HL-60/S4 (cell line): ENCODE measurements around the gene DUSP1.
"Not testable (repeated sequence)": the region's sequence is repeated elsewhere in the genome, so short reads cannot be mapped to it uniquely, and the experiment has no call there.

Experiments used
- in situ Hi-C: fragments of 300-500 bp; cut with MboI; formaldehyde crosslinking; loops from 2 replicates; pipeline ENCODE4 v1.14.3; 2022; ENCODE audit warnings: low sequenced_read_pairs

The DUSP1 gene

GRCh38 chr5:172770675-172771438, at the start of gene DUSP1:
TSS of gene DUSP1 (minus strand) at chr5:172771195. CDS start at chr5:172770952, 243 bp downstream.
- in situ Hi-C loops, result no loop called here

GRCh38 chr5:172820046-172820767, 49.2 kb upstream of the DUSP1 start:
- in situ Hi-C loops, result no loop called here

- in situ Hi-C loops, result no loop called here
These were observed 48.6 kb upstream of the DUSP1 start for GRCh38 chr5:172819569-172819968.

- in situ Hi-C loops, result no loop called here
These were observed 47.1 kb upstream of the DUSP1 start for GRCh38 chr5:172818081-172818480.

GRCh38 chr5:172817664-172818063, 46.7 kb upstream of the DUSP1 start:
- in situ Hi-C loops, result no loop called here

GRCh38 chr5:172816925-172817562, 46.0 kb upstream of the DUSP1 start:
- in situ Hi-C loops, result no loop called here

GRCh38 chr5:172815631-172816030, 44.6 kb upstream of the DUSP1 start:
- in situ Hi-C loops, result no loop called here

- in situ Hi-C loops, result not testable (repeated sequence)
These were observed 40.0 kb upstream of the DUSP1 start for GRCh38 chr5:172810996-172811395.

- in situ Hi-C loops, result no loop called here
These were observed 38.8 kb upstream of the DUSP1 start for GRCh38 chr5:172809774-172810173.

- in situ Hi-C loops, result no loop called here
These were observed 36.8 kb upstream of the DUSP1 start for GRCh38 chr5:172807766-172808311.

GRCh38 chr5:172806897-172807672, 36.1 kb upstream of the DUSP1 start:
- in situ Hi-C loops, result no loop called here

- in situ Hi-C loops, result no loop called here
These were observed 34.8 kb upstream of the DUSP1 start for GRCh38 chr5:172805736-172806255.

GRCh38 chr5:172805018-172805683, 34.2 kb upstream of the DUSP1 start:
- in situ Hi-C loops, result no loop called here

GRCh38 chr5:172802567-172803176, 31.7 kb upstream of the DUSP1 start:
- in situ Hi-C loops, result no loop called here

- in situ Hi-C loops, result no loop called here
These were observed 31.1 kb upstream of the DUSP1 start for GRCh38 chr5:172802112-172802511.

GRCh38 chr5:172801179-172801671, 30.2 kb upstream of the DUSP1 start:
- in situ Hi-C loops, result no loop called here

- in situ Hi-C loops, result no loop called here
These were observed 29.1 kb upstream of the DUSP1 start for GRCh38 chr5:172800088-172800551.

- in situ Hi-C loops, result no loop called here
These were observed 28.4 kb upstream of the DUSP1 start for GRCh38 chr5:172799416-172799815.
